ENCODE measurements around the gene TBX21.

TBX21 gene

DNA sequence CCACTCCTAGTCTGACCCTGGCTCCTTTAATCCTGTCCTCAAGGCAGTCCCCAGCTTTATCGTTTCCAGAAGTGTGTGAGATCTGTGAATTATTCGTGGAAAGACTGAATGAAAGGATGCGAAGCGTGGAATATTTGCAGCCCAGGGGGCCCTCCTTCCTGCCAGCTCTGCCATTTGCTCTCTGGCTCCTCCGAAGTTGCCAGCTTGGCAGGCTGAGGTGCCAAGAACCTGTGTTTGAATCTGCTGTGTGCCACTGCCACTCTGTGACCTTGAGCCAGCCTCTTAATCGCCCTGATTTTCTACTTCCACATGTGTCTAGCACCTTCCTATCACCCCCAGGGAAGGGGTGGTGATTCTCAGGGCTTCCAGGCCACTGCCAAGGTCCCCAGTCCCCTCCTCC, 28.3 kb upstream of the TBX21 start:
- Histone ChIP-seq H3K9me3 (ENCODE audit: insufficient read depth, low read length) (no peaks in the 10 kb centered on the region), H3K4me1 (ENCODE audit: insufficient read depth, insufficient read length) (peaks cover 20% of the 10 kb centered on the region), H3K27me3 (ENCODE audit: insufficient read depth, insufficient read length) (no peaks in the 10 kb centered on the region), H3K9ac (ENCODE audit: insufficient read length, low read depth) (no peak overlapping the region), H3K4me3 (ENCODE audit: insufficient read length, low read depth) (no peak overlapping the region), H3K36me3 (ENCODE audit: insufficient read depth, insufficient read length, low read length) (peaks cover 76% of the 10 kb centered on the region)
- TF ChIP-seq SUZ12 (IDR thresholded peaks at IDR 0.05; ENCODE audit: extremely low read depth, insufficient read depth, insufficient read length) (no peak), ZNF274 (IDR thresholded peaks at IDR 0.05; ENCODE audit: low read depth, low read length) (no peak), YY1 (IDR thresholded peaks at IDR 0.05; ENCODE audit: insufficient read depth, insufficient read length) (no peak)
- DNase-seq (ENCODE audit: low read depth, low spot score) = no peak

DNA sequence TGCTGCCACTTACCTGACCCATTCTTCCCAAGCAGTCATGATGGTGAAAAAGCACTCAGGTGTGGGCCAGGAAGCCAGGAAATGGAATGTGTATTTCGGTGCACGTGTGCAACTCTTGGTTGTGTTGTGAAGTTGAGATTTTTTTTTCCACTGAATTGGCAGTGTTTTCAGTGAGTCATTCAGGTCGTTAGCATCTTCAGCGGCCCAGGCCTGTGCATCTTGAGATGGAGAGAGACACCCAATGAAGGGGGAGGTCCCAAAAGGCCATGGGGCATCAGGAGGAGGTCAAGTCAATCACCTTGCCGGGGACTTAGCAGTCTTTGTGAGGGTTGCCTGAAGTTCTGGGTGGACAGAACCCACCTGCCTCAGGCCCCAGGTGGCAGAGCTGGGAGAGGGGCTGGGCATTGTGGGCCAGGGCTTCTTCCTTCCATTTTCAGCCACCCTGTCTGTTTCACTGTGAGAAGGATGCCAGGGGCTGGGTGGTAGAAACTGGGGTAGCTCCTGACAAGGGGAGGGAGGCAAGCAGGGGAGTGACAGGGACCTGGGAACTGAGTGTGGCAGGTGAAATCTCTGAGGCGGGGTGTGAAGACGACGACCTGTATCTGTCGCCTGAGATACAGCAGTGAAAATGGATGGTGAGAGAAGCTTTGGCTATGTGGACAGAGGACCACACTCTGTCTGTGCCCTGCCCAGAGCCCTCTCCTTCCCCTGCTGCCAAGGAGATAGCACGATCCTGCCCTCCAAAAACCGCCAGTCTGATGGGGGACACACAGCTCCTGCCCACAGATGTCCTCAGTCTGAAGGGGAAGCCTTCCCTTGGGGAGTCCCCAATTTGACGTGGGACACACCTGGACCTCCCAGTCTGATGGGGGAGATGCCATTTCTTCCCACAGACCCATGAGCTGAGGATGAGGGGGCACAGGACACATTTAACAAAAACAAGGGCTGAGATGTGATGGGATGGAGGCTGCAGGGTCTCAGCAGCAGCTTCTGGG, 27.2 kb upstream of the TBX21 start:
- no peak for DNase-seq (ENCODE audit: low read depth, low spot score)
- H3K9ac ChIP-seq (ENCODE audit: insufficient read length, low read depth) = peak overlapping the region; percentile 9
- peaks cover 20% of the 10 kb centered on the region for H3K4me1 ChIP-seq (ENCODE audit: insufficient read depth, insufficient read length)

DNA sequence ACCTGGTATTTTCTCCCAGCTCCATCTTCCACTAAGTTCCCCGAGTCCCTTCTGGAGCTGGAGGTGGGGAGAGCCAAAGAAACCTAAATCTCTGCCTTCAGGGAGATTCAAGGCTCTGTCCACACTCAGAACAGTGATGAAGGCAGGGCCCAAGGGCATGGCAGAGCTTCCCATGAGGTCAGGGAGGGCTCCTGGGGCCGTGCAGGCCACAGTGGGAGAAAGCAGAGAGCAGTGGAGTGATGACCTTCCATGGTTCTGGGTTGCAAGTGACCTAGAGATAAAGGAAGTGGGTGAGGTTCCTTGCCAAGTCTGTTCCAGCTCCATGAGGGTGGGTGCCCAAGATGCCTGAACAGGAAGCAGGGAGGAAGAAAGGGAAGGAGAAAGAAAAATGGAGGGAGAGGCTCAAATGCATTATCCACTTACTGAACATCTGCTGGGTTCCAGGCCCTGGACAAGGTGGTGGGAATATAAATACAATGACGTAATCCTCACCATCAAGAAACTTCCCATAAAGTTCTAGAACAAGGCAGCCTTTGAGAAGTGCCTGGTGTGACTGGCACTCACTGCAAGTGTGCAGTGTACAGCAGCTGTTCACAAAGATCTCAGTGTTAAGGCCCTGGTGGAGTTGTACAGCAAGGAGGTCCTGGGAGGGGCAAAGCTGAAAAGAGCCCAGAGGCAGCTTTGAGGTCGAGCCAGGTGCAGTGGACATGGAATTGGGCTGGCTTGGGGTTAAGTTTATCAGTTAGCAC, 25.8 kb upstream of the TBX21 start:
- no peak overlapping the region for H3K9ac ChIP-seq (ENCODE audit: insufficient read length, low read depth)

More for the DNA sequence above, 27.2 kb upstream of the TBX21 start:
- Histone ChIP-seq H3K4me3 (ENCODE audit: insufficient read length, low read depth) (no peak overlapping the region), H3K27me3 (ENCODE audit: insufficient read depth, insufficient read length) (no peaks in the 10 kb centered on the region), H3K36me3 (ENCODE audit: insufficient read depth, insufficient read length, low read length) (peaks cover 81% of the 10 kb centered on the region), H3K9me3 (ENCODE audit: insufficient read depth, low read length) (no peaks in the 10 kb centered on the region)
- TF ChIP-seq ZNF274 (IDR thresholded peaks at IDR 0.05; ENCODE audit: low read depth, low read length) (no peak), YY1 (IDR thresholded peaks at IDR 0.05; ENCODE audit: insufficient read depth, insufficient read length) (no peak), SUZ12 (IDR thresholded peaks at IDR 0.05; ENCODE audit: extremely low read depth, insufficient read depth, insufficient read length) (no peak)

DNA sequence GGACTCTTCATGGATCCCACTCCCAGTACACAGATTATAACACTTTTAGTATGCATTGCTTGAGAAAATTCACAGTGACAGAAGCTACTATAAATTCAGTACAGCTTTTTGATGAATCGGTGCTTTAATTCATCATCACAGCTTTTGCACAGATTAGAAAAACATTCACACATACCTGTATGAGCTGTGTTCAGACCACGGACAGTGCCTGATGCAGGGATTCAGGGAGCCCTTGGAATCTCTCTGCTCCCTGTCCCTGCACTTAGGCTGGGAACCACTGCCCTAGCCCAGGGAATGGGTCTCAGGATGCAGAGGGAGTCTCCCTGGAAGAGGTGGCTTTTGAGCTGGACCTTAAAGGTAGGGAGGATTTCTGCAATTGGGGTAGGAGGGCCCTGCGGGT, 25.2 kb upstream of the TBX21 start:
- TF ChIP-seq YY1 (IDR thresholded peaks at IDR 0.05; ENCODE audit: insufficient read depth, insufficient read length) = no peak
- TF ChIP-seq ZNF274 (IDR thresholded peaks at IDR 0.05; ENCODE audit: low read depth, low read length) = no peak
- no peak for TF ChIP-seq SUZ12 (IDR thresholded peaks at IDR 0.05; ENCODE audit: extremely low read depth, insufficient read depth, insufficient read length)
- peaks cover 11% of the 10 kb centered on the region for H3K4me1 ChIP-seq (ENCODE audit: insufficient read depth, insufficient read length)
- no peak overlapping the region for H3K9ac ChIP-seq (ENCODE audit: insufficient read length, low read depth)
- H3K36me3 ChIP-seq (ENCODE audit: insufficient read depth, insufficient read length, low read length) = peaks cover 71% of the 10 kb centered on the region
- H3K4me3 ChIP-seq (ENCODE audit: insufficient read length, low read depth) = no peak overlapping the region
- no peaks in the 10 kb centered on the region for H3K9me3 ChIP-seq (ENCODE audit: insufficient read depth, low read length)
- no peak for DNase-seq (ENCODE audit: low read depth, low spot score)
- no peaks in the 10 kb centered on the region for H3K27me3 ChIP-seq (ENCODE audit: insufficient read depth, insufficient read length)

More for the DNA sequence above, 25.8 kb upstream of the TBX21 start:
- H3K4me3 ChIP-seq (ENCODE audit: insufficient read length, low read depth) = no peak overlapping the region
- TF ChIP-seq SUZ12 (IDR thresholded peaks at IDR 0.05; ENCODE audit: extremely low read depth, insufficient read depth, insufficient read length) = no peak
- TF ChIP-seq ZNF274 (IDR thresholded peaks at IDR 0.05; ENCODE audit: low read depth, low read length) = no peak
- TF ChIP-seq YY1 (IDR thresholded peaks at IDR 0.05; ENCODE audit: insufficient read depth, insufficient read length) = no peak
- peaks cover 76% of the 10 kb centered on the region for H3K36me3 ChIP-seq (ENCODE audit: insufficient read depth, insufficient read length, low read length)
- no peak for DNase-seq (ENCODE audit: low read depth, low spot score)
- no peaks in the 10 kb centered on the region for H3K9me3 ChIP-seq (ENCODE audit: insufficient read depth, low read length)
- peaks cover 11% of the 10 kb centered on the region for H3K4me1 ChIP-seq (ENCODE audit: insufficient read depth, insufficient read length)
- no peaks in the 10 kb centered on the region for H3K27me3 ChIP-seq (ENCODE audit: insufficient read depth, insufficient read length)

DNA sequence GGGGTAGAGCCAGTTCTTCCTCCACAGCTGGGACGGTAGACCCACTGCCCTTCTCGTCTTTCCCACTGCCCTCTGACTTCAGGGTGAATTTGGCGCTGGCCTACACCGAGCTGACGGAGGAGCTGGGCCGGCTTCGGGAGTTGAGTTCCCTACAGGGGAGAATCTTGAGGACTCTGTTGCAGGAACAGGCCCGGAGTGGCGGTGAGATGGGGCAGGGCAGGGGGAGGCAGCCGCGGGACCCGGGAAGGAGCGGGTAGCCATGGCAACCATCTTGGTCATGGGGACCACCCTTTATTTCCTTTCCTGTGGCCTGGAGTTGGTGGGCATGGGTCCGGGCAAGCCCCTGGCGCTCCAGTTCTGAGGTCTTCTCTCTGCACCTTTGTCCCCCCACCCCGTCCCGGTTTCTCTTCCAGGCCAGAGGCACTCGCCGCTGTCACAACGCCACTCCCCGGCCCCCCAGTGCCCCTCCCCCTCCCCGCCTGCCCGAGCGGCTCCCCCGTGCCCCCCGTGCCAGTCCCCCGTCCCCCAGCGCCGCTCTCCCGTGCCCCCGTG, 24.6 kb upstream of the TBX21 start:
- TF ChIP-seq SUZ12 (IDR thresholded peaks at IDR 0.05; ENCODE audit: extremely low read depth, insufficient read depth, insufficient read length) = no peak
- TF ChIP-seq YY1 (IDR thresholded peaks at IDR 0.05; ENCODE audit: insufficient read depth, insufficient read length) = no peak
- no peak for TF ChIP-seq ZNF274 (IDR thresholded peaks at IDR 0.05; ENCODE audit: low read depth, low read length)
- H3K9me3 ChIP-seq (ENCODE audit: insufficient read depth, low read length) = no peaks in the 10 kb centered on the region
- H3K27me3 ChIP-seq (ENCODE audit: insufficient read depth, insufficient read length) = no peaks in the 10 kb centered on the region
- H3K9ac ChIP-seq (ENCODE audit: insufficient read length, low read depth) = no peak overlapping the region
- H3K4me3 ChIP-seq (ENCODE audit: insufficient read length, low read depth) = no peak overlapping the region
- peaks cover 67% of the 10 kb centered on the region for H3K36me3 ChIP-seq (ENCODE audit: insufficient read depth, insufficient read length, low read length)
- DNase-seq (ENCODE audit: low read depth, low spot score) = no peak
- H3K4me1 ChIP-seq (ENCODE audit: insufficient read depth, insufficient read length) = peaks cover 11% of the 10 kb centered on the region

DNA sequence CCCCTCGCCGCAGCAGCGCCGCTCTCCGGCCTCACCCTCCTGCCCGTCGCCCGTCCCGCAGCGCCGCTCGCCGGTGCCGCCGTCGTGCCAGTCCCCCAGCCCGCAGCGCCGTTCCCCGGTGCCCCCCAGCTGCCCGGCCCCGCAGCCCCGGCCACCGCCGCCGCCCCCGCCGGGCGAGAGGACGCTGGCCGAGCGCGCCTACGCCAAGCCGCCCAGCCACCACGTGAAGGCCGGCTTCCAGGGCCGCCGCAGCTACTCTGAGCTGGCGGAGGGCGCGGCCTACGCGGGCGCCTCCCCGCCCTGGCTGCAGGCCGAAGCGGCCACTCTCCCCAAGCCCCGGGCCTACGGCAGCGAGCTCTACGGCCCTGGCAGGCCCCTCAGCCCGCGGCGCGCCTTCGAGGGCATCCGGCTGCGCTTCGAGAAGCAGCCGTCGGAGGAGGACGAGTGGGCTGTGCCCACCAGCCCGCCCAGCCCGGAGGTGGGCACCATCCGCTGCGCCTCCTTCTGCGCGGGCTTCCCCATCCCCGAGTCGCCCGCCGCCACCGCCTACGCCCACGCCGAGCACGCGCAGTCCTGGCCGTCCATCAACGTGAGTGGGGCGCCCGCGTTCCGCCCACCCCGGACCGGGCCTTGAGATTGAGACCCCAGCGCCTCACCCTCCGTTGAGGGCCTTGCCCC, 24.0 kb upstream of the TBX21 start:
- Histone ChIP-seq H3K27me3 (ENCODE audit: insufficient read depth, insufficient read length) (no peaks in the 10 kb centered on the region), H3K4me1 (ENCODE audit: insufficient read depth, insufficient read length) (peaks cover 13% of the 10 kb centered on the region), H3K9ac (ENCODE audit: insufficient read length, low read depth) (no peak overlapping the region), H3K4me3 (ENCODE audit: insufficient read length, low read depth) (no peak overlapping the region), H3K9me3 (ENCODE audit: insufficient read depth, low read length) (no peaks in the 10 kb centered on the region), H3K36me3 (ENCODE audit: insufficient read depth, insufficient read length, low read length) (peaks cover 61% of the 10 kb centered on the region)
- TF ChIP-seq SUZ12 (IDR thresholded peaks at IDR 0.05; ENCODE audit: extremely low read depth, insufficient read depth, insufficient read length) (no peak), YY1 (IDR thresholded peaks at IDR 0.05; ENCODE audit: insufficient read depth, insufficient read length) (no peak), ZNF274 (IDR thresholded peaks at IDR 0.05; ENCODE audit: low read depth, low read length) (no peak)
- DNase-seq (ENCODE audit: low read depth, low spot score) = no peak

Data from NT2/D1 (cell line).